Measurements from ENCODE around the gene SCN9A.
A peak's percentile ranks its signal among the peaks of the same experiment; 100 is the strongest.
"Not testable (repeated sequence)": the region's sequence is repeated elsewhere in the genome, so short reads cannot be mapped to it uniquely, and the experiment has no call there.

SCN9A gene

GRCh38 chr2:166332106-166332505 lies 43.6 kb downstream of the SCN9A start:
- DNase-seq = no peak

GRCh38 chr2:166331468-166331867 lies 44.3 kb downstream of the SCN9A start:
- no peak for DNase-seq

DNA sequence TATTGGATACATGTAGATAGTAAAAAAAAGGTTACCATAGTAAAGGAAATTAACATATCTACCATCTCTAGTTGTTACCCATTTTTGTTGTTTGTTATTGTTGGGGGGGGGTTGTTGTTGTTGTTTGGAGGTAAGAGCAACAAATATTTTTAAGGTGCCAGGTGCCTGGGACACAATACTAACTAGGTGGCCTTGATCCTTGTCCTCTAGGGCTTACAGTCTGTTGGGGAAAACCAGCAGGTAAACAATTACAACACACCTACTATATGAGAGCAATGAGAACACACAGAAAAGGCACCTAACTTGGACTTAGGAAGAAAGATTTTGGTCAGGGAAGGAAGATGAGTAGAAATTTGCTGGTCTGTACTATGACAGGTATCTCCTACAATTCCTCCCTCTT lies 46.3 kb downstream of the SCN9A start:
- no peak for DNase-seq

DNA sequence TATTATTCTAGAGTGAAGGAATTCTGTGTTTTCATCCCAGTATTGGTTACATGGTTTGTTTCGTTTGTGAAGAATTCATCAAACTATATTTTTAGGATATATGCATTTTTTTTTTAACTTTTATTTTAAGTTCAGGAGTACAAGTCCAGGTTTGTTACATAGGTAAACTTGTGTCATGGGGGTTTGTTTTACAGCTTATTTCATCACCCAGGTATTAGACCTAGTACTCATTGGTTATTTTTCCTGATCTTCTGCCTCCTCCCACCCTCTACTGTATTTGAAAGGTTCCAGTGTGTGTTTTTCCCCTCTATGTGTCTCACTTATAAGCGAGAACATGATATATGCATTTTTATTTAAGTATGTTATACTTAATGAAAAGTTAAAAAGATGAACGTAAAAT lies 47.6 kb downstream of the SCN9A start:
- no peak for DNase-seq

DNA sequence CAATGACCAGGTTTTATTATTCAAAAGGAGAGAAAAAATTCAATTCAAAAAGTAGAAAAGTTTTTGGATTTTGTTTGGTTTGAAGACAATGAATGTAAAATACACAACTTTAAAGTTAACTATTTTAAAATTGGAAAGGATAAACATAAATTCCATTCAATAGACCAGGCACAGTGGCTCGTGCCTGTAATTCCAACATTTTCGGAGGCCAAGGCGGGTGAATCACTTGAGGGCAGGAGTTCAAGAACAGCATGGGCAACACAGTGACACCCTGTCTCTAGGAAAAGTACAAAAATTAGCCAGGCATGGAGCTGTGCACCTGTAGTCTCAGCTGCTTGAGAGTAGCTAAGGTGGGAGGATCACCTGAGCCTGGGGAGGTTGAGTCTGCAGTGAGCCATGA lies 54.7 kb downstream of the SCN9A start:
- DNase-seq = no peak

DNA sequence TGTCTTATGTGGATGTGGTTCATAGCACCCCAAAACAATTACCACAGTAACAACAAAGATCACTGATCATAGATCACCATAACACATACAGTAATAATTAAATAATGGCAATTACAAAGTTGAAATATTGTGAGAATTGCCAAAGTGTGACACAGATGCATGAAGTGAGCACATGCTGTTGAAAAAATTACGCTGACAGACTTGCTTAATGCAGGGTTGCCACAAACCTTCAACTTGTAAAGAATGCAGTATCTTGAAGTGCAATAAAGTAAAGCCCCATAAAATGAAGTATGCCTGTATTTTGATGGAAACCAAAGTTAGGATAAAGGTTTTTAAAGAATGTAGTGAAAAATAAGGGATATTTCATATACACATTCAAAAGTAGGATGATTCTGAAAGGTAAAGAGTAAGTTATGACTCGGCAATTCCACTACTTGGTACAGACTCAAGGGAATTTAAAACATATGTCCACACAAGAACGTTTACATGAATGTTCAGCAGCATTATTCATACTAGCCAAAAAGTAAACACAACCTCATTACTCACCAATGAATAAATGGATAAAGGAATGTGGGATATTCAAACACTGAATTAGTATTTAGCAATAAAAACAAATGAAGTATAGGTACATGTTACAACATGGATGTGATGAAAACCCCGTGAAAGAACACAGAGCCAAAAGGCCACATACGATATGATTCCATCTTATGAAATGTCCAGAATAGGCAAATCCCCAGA lies 61.6 kb downstream of the SCN9A start:
- peak; percentile 89 for DNase-seq

DNA sequence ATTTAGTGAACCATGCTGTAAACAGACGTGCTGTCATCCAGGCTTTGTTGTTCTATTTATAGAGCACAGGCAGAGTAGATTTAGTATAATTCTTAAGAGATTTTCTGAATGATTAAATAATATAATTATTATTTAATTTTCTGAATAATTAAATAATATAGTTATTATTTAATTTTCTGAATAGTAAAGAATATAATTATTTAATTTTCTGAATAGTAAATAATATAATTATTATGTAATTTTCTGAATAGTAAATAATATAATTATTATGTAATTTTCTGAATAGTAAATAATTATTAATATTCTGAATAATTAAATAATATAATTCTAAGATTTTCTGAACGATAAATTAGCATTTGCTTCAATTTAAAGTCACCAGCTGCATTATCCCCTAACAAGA lies 62.9 kb downstream of the SCN9A start:
- not testable (repeated sequence) for DNase-seq

DNA sequence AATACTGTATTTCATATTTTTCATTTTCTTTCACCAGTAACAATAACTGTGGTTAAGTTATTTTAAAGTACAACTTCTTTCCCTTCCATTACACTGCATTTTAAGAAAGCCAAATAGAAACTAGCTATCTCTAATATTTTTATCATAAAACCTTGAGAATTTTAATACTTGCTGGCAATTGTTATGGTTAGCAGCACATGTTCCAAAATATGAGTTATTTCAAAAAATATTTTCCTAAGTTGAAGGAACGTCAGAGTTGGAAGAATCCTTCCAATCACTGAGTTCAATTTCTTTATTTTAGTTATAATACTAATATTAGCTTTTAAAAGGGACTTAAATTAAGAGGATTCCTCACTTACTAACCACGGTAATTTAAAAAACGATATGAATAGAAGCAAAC lies 68.4 kb downstream of the SCN9A start:
- DNase-seq = no peak

- no peak for DNase-seq
Observed at GRCh38 chr2:166304656-166305055, 71.1 kb downstream of the SCN9A start.

GRCh38 chr2:166302036-166302435 lies 73.7 kb downstream of the SCN9A start:
- no peak for DNase-seq

- no peak for DNase-seq
Observed at GRCh38 chr2:166297951-166298350, 77.8 kb downstream of the SCN9A start.

GRCh38 chr2:166293984-166294383 lies 81.8 kb downstream of the SCN9A start:
- DNase-seq = no peak

GRCh38 chr2:166285215-166285614 lies 90.5 kb downstream of the SCN9A start:
- no peak for DNase-seq

- no peak for DNase-seq
Observed at GRCh38 chr2:166284359-166284758, 91.4 kb downstream of the SCN9A start.

GRCh38 chr2:166282154-166282553 lies 93.6 kb downstream of the SCN9A start:
- no peak for DNase-seq

GRCh38 chr2:166278856-166279255 lies 96.9 kb downstream of the SCN9A start:
- DNase-seq = no peak

- no peak for DNase-seq
Observed at GRCh38 chr2:166270376-166270775, 105.4 kb downstream of the SCN9A start.

DNA sequence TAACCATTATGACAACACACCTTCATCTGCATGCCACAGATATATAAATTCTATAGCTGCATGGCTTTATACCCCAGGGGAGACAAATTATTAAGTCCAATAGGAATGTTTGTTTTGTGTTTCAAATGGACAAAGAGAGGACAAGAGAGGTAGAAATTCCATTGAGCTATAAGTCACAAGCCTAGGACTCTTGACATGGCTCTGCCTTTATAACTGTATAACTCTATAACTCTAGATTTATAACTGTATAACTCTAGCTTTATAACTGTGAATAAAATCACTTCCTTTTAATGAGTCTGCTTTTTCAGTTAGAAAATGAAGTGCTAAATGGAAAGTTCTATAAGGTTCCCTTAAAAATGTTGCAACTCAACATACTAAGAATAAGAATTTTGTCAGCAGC lies 106.4 kb downstream of the SCN9A start:
- no peak for DNase-seq

DNA sequence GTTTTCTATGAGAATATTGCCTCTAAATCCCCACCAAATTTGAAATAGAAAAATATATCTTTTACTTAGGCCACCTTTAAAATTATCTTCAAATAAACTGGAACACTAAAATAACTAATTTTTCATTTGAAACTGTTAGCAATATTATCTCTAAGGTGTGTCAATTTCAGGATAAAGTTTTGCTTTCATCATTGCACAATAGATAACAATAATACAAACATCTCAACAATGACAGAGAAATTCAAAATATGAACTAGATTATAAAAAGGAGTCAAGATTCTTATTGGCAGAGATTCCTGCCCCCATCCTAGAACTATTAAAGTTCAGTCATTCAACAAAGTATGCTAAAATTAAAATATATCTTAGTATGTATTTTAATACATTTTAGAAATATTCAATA lies 117.9 kb downstream of the SCN9A start:
- no peak for DNase-seq

DNA sequence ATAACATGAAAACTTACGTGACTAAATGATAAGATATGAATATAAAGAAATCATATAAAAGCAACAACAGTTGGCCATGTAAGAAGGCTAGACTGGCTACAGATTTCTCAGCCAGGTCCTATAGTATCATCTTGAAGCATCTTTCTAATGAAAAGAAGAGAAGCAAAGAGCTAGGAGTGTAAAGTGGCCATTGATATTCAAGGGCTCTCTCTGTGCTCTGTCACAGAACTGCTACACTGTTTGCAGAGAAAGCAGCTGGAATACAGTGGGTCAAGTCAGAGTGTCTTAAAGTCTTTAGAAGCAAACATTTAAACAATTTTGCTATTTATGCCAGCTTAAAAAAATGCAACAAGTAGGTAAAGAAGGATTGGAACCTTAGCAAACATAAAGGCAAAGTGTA lies 118.8 kb downstream of the SCN9A start:
- no peak for DNase-seq

GRCh38 chr2:166249318-166249717 lies 126.4 kb downstream of the SCN9A start:
- DNase-seq = no peak

- no peak for DNase-seq
Observed at GRCh38 chr2:166246901-166247300, 128.8 kb downstream of the SCN9A start.

DNA sequence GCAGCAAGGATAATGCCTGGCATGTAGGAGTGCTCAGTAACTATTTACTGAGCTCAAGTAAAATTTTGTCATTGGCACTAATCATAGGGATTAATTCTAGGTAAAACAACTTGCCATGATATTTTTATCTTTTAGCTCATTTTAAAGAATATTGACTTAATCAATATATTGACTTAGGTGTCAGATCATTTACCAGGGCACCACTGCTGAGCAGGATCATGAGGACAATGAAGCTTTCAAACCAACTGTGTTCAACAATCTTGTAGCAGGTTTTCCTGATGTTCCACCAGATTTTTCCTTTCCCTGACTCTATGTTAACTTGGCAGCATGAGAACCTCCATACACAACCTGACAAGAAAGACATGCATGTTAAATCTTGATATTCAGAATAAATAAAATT lies 133.4 kb downstream of the SCN9A start:
- no peak for DNase-seq

GRCh38 chr2:166240387-166241313 lies 135.1 kb downstream of the SCN9A start:
- no peak for DNase-seq
